ENCODE results near the gene ZNF335. TPM values are rescaled to one million over a fixed set of nuclear protein-coding genes. Genes with fewer than 3 reads are reported as not detected.

ZNF335 gene
- total RNA-seq, 3 donors from 2014 or later (not counting 1 experiment from before 2014, with no cell fraction given): 101 to 119 (median 102) TPM

DNA sequence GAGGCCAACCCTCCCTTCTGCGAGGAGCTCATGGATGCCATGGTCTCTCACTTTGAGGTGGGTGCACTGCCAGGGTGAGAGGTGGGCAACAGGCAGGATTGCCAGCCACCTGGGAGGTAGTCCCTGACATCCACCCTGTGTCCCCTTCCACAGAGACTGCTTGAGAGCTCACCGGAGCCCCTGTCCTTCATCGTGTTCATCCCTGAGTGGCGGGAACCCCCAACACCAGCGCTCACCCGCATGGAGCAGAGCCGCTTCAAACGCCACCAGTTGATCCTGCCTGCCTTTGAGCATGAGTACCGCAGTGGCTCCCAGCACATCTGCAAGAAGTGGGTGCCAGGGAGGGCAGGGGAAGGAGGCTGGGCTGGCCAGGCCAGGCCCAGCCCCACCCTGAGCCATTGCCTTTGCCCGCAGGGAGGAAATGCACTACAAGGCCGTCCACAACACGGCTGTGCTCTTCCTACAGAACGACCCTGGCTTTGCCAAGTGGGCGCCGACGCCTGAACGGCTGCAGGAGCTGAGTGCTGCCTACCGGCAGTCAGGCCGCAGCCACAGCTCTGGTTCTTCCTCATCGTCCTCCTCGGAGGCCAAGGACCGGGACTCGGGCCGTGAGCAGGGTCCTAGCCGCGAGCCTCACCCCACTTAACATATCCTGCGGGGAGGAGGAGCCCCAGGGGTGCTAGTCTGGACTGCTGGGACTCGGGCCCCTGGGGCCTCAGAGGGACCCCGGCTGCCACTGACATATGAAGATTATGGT, 24.7 kb downstream of the ZNF335 start:
- intact Hi-C loops (cut with micrococcal nuclease): no loop called here
- Histone ChIP-seq H3K9me3 (ENCODE audit: control insufficient read depth, insufficient read depth, low read length) (no peaks in the 10 kb centered on the region), H3K4me3 (ENCODE audit: low read length) (no peak overlapping the region), H3K27me3 (ENCODE audit: control insufficient read depth, insufficient read depth, low read length) (no peaks in the 10 kb centered on the region), H3K4me1 (ENCODE audit: control insufficient read depth, insufficient read depth, low read length) (peaks cover 53% of the 10 kb centered on the region), H3K36me3 (ENCODE audit: control insufficient read depth, insufficient read depth, low read length) (peaks cover 93% of the 10 kb centered on the region), H3K27ac (ENCODE audit: low read length) (peak overlapping the region; percentile 87)
- ATAC-seq: no peak
- Mint-ChIP-seq H3K4me1 (peaks cover 36 to 62% of the 10 kb centered on the region in 2 donors), H3K9me3 (no peaks in the 10 kb centered on the region), H3K27ac (peak overlapping the region; percentile 90 to 97), H3K4me3 (no peak overlapping the region), H3K36me3 (peaks cover 8% of the 10 kb centered on the region), H3K27me3 (ENCODE audit: low read depth in 2 of 2) (no peaks in the 10 kb centered on the region)
- DNase-seq: peak in 1 of 2 donors; percentile 25
- TF ChIP-seq, protein P1, sequence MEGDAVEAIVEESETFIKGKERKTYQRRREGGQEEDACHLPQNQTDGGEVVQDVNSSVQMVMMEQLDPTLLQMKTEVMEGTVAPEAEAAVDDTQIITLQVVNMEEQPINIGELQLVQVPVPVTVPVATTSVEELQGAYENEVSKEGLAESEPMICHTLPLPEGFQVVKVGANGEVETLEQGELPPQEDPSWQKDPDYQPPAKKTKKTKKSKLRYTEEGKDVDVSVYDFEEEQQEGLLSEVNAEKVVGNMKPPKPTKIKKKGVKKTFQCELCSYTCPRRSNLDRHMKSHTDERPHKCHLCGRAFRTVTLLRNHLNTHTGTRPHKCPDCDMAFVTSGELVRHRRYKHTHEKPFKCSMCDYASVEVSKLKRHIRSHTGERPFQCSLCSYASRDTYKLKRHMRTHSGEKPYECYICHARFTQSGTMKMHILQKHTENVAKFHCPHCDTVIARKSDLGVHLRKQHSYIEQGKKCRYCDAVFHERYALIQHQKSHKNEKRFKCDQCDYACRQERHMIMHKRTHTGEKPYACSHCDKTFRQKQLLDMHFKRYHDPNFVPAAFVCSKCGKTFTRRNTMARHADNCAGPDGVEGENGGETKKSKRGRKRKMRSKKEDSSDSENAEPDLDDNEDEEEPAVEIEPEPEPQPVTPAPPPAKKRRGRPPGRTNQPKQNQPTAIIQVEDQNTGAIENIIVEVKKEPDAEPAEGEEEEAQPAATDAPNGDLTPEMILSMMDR (IDR thresholded peaks at IDR 0.05): no peak
- 92% methylated on average over 29 of the region's 29 CpGs for WGBS (ENCODE audit: insufficient coverage)

DNA sequence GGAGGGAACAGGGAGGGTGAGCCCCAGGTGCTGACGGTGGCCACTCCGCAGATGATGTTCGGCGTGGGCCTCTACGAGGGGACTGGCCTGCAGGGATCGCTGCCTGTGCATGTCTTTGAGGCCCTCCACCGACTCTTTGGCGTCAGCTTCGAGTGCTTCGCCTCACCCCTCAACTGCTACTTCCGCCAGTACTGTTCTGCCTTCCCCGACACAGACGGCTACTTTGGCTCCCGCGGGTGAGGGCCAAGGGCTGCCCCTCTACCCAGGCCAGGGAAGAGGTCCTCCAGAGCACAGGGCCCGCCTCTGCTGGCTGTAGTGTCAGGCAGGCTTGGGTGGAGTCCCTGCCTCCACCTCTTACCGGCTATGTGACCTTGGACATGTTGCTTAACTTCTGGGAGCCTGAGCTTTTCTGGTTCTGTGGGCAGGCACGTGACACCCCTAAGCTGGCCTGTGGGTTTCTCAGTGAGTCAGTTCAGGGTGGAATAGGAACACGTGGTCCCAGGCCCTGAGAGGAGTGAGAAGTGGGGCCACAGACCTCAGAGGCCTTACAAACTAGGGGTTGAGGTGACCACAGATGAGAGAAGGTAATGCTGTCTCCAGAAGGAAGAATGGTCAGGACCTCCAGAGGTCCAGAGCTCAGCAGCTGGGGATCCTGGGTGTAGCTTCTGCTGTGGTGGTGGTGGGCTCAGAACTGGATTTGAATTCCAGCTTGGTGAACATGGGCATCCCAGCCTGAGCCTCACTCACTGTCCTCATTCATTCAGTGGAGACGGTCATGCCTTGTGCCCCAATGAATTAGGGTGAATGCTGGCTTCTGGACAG, 25.6 kb downstream of the ZNF335 start:
- Histone ChIP-seq H3K4me1 (ENCODE audit: control insufficient read depth, insufficient read depth, low read length) (peaks cover 47% of the 10 kb centered on the region), H3K4me3 (ENCODE audit: low read length) (no peak overlapping the region), H3K27ac (ENCODE audit: low read length) (peak overlapping the region; percentile 87), H3K9me3 (ENCODE audit: control insufficient read depth, insufficient read depth, low read length) (no peaks in the 10 kb centered on the region), H3K27me3 (ENCODE audit: control insufficient read depth, insufficient read depth, low read length) (no peaks in the 10 kb centered on the region), H3K36me3 (ENCODE audit: control insufficient read depth, insufficient read depth, low read length) (peaks cover 85% of the 10 kb centered on the region)
- H3K27me3 Mint-ChIP-seq (ENCODE audit: low read depth in 2 of 2): no peaks in the 10 kb centered on the region
- TF ChIP-seq, protein P1 (IDR thresholded peaks at IDR 0.05): no peak
- peaks cover 8% of the 10 kb centered on the region for H3K36me3 Mint-ChIP-seq
- DNase-seq (peak; percentile 74 to 85), ATAC-seq (peak; percentile 65 to 78 (median 75))
- peak overlapping the region; percentile 90 to 97 for H3K27ac Mint-ChIP-seq
- H3K9me3 Mint-ChIP-seq: no peaks in the 10 kb centered on the region
- intact Hi-C loops (cut with micrococcal nuclease): loop anchor here (1.0 kb wide), 3 partner anchors 26 to 89 kb away; partner anchors contain the start of genes ACOT8, ZNF335 and ZSWIM3
- peak overlapping the region; percentile 72 for H3K4me3 Mint-ChIP-seq
- WGBS (ENCODE audit: insufficient coverage): 63% methylated on average over 20 of the region's 20 CpGs
- peaks cover 36 to 62% of the 10 kb centered on the region in 2 donors for H3K4me1 Mint-ChIP-seq

DNA sequence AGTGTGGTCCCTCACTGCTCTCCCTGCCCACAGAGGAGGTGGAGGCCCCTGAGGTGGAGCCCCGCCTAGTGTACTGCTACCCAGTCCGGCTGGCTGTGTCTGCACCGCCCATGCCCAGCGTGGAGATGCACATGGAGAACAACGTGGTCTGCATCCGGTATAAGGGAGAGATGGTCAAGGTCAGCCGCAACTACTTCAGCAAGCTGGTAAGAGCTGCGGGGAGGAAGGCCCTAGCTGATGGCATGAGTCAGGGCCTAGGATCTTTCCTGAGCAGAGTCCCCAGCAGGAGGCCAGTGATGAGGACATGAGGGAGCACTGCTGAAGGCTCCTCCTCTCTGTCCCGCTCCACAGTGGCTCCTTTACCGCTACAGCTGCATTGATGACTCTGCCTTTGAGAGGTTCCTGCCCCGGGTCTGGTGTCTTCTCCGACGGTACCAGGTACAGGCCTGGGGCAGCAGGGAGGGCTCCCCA, 26.3 kb downstream of the ZNF335 start:
- H3K36me3 ChIP-seq (ENCODE audit: control insufficient read depth, insufficient read depth, low read length): peaks cover 88% of the 10 kb centered on the region
- H3K4me1 ChIP-seq (ENCODE audit: control insufficient read depth, insufficient read depth, low read length): peaks cover 47% of the 10 kb centered on the region
- peak overlapping the region; percentile 87 for H3K27ac ChIP-seq (ENCODE audit: low read length)
- intact Hi-C loops (cut with micrococcal nuclease): loop anchor here (1.0 kb wide), 3 partner anchors 27 to 88 kb away; partner anchors contain the start of genes ACOT8, ZNF335 and ZSWIM3
- Mint-ChIP-seq H3K9me3 (no peaks in the 10 kb centered on the region), H3K4me1 (peaks cover 36 to 62% of the 10 kb centered on the region in 2 donors), H3K36me3 (peaks cover 8% of the 10 kb centered on the region), H3K4me3 (peak overlapping the region; percentile 72), H3K27ac (peak overlapping the region; percentile 90 to 97), H3K27me3 (ENCODE audit: low read depth in 2 of 2) (no peaks in the 10 kb centered on the region)
- peak; percentile 23 to 38 for DNase-seq
- TF ChIP-seq, protein P1 (IDR thresholded peaks at IDR 0.05): no peak
- no peaks in the 10 kb centered on the region for H3K9me3 ChIP-seq (ENCODE audit: control insufficient read depth, insufficient read depth, low read length)
- no peaks in the 10 kb centered on the region for H3K27me3 ChIP-seq (ENCODE audit: control insufficient read depth, insufficient read depth, low read length)
- WGBS (ENCODE audit: insufficient coverage): 60% methylated on average over 13 of the region's 13 CpGs
- no peak overlapping the region for H3K4me3 ChIP-seq (ENCODE audit: low read length)
- peak; percentile 11 to 25 (median 17) for ATAC-seq

All from natural killer cell (primary cell).